MG63 (cell line): ENCODE results near the gene MAT2A. TPM values are rescaled to one million over a fixed set of nuclear protein-coding genes. Genes with fewer than 3 reads are reported as not detected.
A peak's percentile ranks its signal among the peaks of the same experiment; 100 is the strongest.
"Not testable (repeated sequence)": the region's sequence is repeated elsewhere in the genome, so short reads cannot be mapped to it uniquely, and the experiment has no call there.

Experiments used
- DNase-seq: peaks from one replicate; pipeline ENCODE4 v3.0.0-alpha.2; 2020
- H3K27me3 ChIP-seq: fragments of 250-450 bp; sonication (Bioruptor Pico); 2 replicates; pipeline ENCODE4 v1.5.1; 2020; ENCODE audit warnings: mild to moderate bottlenecking, moderate library complexity
- H3K36me3 ChIP-seq: fragments of 250-450 bp; sonication (Bioruptor Pico); 2 replicates; pipeline ENCODE4 v1.5.1; 2020; ENCODE audit warnings: mild to moderate bottlenecking, moderate library complexity
- H3K4me3 ChIP-seq: fragments of 250-450 bp; sonication (Bioruptor Pico); 2 replicates; pipeline ENCODE4 v1.5.1; 2020; ENCODE audit warnings: mild to moderate bottlenecking, moderate library complexity
- H3K9me3 ChIP-seq: fragments of 250-450 bp; sonication (Bioruptor Pico); 2 replicates; pipeline ENCODE4 v1.5.1; 2020; ENCODE audit warnings: mild to moderate bottlenecking, moderate library complexity
- total RNA-seq: library from RNA; depleted of rRNA; stranded (reverse); fragments of >200 nt; shearing (Covaris generic); gene quantifications from 2 replicates; pipeline ENCODE4 v1.2.3, GENCODE V29; 2014; ENCODE audit warnings: low replicate concordance

MAT2A gene
- total RNA-seq, 1 experiment from 2014 or later, result 116 TPM

DNA sequence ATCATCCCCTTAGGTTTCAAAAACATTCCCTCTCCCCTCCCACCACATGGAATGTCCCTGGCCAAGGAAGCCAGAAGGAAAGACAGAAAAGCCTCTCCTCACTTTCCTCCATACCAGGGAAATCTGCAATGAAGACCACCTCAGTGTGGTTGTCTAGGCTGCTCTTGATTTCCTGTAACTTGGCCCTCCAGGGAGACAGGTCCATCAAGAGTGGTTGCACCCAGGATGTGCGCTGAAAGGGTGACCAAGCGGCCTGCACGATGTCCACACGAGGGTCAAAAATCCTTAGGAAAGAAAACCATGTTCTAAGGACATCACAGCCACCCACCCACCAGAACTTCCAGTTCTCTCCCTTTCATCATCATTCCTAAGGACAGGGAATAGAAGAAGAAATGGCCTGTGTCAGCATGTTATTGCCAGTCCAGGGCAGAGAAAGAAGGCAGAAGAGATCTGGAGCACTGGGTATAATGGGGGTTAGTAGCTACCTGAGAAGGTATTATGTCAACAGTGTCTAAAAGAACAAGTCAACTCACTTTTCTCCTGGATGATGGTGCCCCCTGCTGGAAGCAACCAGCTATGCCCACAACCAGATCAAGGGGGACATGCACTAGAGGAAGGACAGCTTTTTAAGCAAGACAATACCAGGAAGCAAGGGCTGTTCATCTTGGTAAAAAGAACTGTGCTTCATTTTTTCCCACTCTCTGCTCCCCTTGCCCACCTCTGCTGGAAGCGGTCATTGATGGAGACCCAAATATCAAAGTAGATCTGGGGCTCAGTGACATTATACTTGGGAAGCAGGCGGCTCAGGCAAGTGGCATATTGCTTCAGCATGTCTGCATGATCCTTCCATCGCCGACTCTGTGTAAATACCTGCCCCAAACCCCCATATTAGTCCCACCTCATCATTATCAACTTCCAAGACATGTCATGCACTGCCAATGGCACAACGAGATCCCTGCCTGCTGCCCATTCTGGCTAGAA, 13.0 kb downstream of the MAT2A start:
- peaks cover 54% of the 10 kb centered on the region for H3K36me3 ChIP-seq
- no peak overlapping the region for H3K4me3 ChIP-seq
- no peaks in the 10 kb centered on the region for H3K9me3 ChIP-seq
- H3K27me3 ChIP-seq, result no peaks in the 10 kb centered on the region
- peak; percentile 41 for DNase-seq

DNA sequence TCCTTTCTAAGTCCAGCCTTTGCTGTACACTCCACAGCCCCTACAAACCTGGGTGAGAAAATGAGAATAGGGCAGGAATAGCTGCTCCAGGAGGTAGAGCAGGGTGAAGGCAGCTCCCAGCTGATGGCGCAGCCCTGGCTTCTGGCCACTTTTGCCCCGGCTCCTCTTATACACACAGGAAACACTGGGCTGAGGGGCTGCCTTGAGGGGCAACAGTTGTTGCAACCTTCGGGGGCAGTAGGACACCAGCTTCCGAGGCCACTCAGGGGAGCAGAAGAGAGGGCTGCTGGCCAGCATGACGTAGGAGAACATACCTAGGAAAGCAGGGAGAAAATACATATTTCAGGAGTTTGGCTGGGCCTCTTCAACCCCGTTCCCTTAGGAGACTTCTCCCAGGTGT, 14.2 kb downstream of the MAT2A start:
- H3K36me3 ChIP-seq, result peaks cover 59% of the 10 kb centered on the region
- no peak for DNase-seq
- no peak overlapping the region for H3K4me3 ChIP-seq
- no peaks in the 10 kb centered on the region for H3K9me3 ChIP-seq
- no peaks in the 10 kb centered on the region for H3K27me3 ChIP-seq

DNA sequence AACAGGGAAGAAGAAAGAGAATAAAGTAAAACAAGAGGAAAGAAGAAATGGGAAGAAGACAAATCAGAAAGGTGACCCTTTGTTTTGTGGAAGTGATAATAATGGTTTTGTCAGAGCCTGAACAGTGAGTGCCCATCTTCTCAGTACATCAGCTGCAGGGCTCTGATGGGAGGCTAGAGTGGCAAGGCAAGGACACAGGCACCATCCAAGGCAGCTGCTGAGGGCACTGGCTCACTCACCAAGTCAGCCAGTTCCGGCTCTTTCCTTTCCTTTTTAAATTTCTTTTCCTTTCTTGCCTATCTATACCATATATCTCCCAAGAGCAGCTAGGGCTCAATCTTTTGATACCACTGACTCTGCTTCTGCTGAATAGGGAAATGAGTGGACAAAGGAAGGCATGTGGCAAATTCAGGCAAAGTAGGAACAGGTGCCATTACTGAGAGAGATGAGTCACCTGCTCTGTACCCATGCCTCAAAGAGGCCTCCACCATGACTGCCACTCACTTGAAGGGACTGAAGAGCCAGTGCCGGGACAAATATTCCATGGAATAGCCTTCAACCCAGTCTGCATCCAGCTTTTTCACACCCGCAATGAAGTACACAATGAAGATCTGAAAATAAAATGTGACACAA, 16.1 kb downstream of the MAT2A start:
- Histone ChIP-seq H3K4me3 (no peak overlapping the region), H3K27me3 (no peaks in the 10 kb centered on the region), H3K9me3 (no peaks in the 10 kb centered on the region), H3K36me3 (peaks cover 65% of the 10 kb centered on the region)
- no peak for DNase-seq

DNA sequence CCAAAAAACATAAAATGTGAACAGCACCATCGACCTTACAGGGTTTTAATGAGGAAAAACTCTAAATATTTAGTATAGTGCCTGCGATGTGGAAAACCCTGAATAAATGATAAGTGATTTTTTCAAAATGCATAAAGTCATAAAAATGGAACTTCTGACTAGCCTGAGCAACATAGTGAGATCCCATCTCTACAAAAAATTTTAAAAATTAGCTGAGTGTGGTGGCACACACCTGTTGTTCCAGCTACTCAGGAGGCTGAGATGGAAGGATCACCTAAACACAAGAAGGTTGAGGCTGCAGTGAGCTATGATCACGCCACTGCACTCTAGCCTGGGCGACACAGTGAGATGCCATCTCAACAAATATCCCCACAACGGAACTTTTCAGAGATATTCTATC, 18.2 kb downstream of the MAT2A start:
- Histone ChIP-seq H3K27me3 (no peaks in the 10 kb centered on the region), H3K4me3 (no peak overlapping the region), H3K9me3 (no peaks in the 10 kb centered on the region), H3K36me3 (peaks cover 45% of the 10 kb centered on the region)
- DNase-seq, result no peak

DNA sequence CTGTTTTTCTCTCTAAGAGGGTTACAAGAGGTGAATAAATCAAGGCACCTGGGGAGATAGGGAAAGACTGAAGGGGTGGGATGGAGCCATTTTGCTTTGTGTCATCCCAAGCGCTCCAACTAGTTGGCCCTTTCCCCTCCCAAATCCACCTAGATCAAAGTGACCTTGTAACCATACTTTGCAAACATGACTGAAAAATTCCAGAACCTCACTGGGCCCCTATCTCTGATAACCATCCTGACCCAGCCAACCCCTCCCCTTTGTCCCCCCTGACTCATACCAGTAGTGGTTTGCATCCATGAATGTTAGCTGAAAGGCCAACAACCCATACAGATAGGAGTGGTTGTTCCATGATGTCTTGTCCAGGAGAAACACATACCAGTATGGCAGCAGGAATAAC, 19.2 kb downstream of the MAT2A start:
- Histone ChIP-seq H3K27me3 (no peaks in the 10 kb centered on the region), H3K4me3 (no peak overlapping the region), H3K36me3 (peaks cover 37% of the 10 kb centered on the region), H3K9me3 (no peaks in the 10 kb centered on the region)
- DNase-seq, result no peak

DNA sequence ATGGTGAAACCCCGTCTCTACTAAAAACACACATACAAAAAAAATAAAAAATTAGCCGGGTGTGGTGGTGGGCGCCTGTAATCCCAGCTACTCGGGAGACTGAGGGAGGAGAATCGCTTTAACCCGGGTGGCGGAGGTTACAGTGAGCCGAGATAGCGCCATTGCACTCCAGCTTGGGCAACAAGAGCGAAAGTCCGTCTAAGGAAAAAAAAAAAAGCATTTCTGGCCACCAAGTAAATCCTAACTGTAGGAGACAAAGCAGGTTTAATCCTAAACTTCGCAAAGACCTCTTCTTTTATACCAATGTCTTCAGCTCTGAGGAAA, 21.4 kb downstream of the MAT2A start:
- H3K27me3 ChIP-seq, H3K9me3 ChIP-seq: not testable (repeated sequence)
- peaks cover 24% of the 10 kb centered on the region for H3K36me3 ChIP-seq

GRCh38 chr2:85560812-85561279, 21.9 kb downstream of the MAT2A start:
- DNase-seq, result no peak
- Histone ChIP-seq H3K27me3 (no peaks in the 10 kb centered on the region), H3K36me3 (peaks cover 21% of the 10 kb centered on the region), H3K4me3 (peak overlapping the region; percentile 76), H3K9me3 (no peaks in the 10 kb centered on the region)

More for the DNA sequence above, 21.4 kb downstream of the MAT2A start:
- peak overlapping the region; percentile 76 for H3K4me3 ChIP-seq
- DNase-seq, result not testable (repeated sequence)

DNA sequence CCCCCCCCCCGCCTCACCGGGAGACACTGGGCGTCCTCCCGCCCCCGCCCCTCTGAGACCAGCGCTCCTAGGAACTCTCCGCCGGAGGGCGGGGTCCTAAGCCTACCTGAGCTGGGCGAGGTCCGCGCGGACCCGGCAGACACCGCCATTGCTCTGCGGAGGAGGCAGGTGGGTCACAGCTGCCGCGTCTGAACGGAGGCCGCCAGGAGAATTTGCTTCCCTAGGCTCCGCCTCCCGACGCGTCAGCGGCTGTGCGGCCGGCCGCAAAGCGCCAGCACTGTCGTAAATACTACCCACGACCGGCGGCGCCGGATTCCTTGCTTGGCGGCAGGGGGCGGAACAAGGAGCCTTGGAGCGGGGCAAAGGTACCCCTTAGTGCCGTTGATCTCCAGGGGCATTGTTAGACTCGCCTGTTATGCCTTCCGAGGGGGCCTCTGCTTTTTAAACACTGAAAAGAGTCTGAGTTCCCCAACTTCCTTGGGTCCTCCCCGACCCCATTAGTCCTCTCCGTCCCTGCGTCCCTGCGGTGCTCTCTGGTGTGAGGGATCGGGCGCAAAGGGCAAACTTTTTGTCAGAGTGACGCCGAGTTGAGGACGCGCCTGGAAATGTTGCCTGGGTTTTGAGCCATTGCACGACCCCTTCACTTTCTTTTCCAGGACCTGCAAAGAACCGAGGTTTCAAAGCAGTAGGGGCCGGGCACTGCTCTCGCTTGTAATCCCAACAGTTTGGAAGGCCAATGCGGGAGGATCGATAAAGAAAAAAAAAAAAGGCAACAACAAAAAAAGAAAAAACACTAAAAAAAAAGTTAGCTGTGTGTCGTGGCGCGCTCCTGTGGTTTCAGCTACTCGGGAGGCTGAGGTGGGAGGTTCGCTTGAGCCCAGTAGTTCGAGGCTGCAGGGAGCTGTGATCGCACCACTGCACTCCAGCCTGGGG, 22.6 kb downstream of the MAT2A start, which contains the start of gene GGCX:
Gene GGCX (minus strand): TSS at position 214 of the 933 bp plus-strand sequence. CDS start 65 bp downstream, at position 149.
- H3K4me3 ChIP-seq, result peak within 1 kb of the TSS; percentile 76
- DNase-seq, result peak; percentile 94
- H3K9me3 ChIP-seq, result no peaks in the 10 kb centered on the region
- H3K36me3 ChIP-seq, result peaks cover 17% of the 10 kb centered on the region
- H3K27me3 ChIP-seq, result no peaks in the 10 kb centered on the region

- Histone ChIP-seq H3K36me3 (peaks cover under 1% of the 10 kb centered on the region), H3K27me3 (no peaks in the 10 kb centered on the region), H3K9me3 (no peaks in the 10 kb centered on the region), H3K4me3 (no peak overlapping the region)
- no peak for DNase-seq
Measured at GRCh38 chr2:85564144-85564563, 25.2 kb downstream of the MAT2A start.

GRCh38 chr2:85566265-85566664, 27.3 kb downstream of the MAT2A start:
- DNase-seq, result no peak
- Histone ChIP-seq H3K27me3 (peaks cover 2% of the 10 kb centered on the region; the same call in 1 of the 2 replicates), H3K4me3 (no peak overlapping the region), H3K36me3 (no peaks in the 10 kb centered on the region), H3K9me3 (no peaks in the 10 kb centered on the region)

DNA sequence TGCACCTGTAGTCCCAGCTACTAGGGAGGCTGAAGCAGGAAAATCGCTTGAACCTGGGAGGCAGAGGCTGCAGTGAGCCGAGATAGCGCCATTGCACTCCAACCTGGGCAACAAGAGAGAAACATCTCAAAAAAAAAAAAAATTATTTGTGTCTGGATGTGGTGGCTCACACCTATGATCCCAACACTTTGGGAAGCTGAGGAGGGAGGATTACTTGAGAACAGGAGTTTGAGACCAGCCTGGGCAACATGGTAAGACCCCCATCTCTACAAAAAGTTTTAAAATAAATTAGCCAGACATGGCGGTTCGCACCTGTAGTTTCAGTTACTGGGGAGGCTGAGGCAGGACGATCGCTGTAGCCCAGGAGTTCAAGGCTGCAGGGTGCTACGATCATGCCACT, 36.8 kb downstream of the MAT2A start:
- DNase-seq, result no peak

GRCh38 chr2:85577063-85577385, 38.1 kb downstream of the MAT2A start:
- no peaks in the 10 kb centered on the region for H3K27me3 ChIP-seq
- no peaks in the 10 kb centered on the region for H3K36me3 ChIP-seq
- DNase-seq, result no peak
- no peaks in the 10 kb centered on the region for H3K9me3 ChIP-seq
- no peak overlapping the region for H3K4me3 ChIP-seq

More for the DNA sequence above, 36.8 kb downstream of the MAT2A start:
- no peaks in the 10 kb centered on the region for H3K27me3 ChIP-seq
- no peak overlapping the region for H3K4me3 ChIP-seq
- no peaks in the 10 kb centered on the region for H3K9me3 ChIP-seq
- H3K36me3 ChIP-seq, result no peaks in the 10 kb centered on the region

DNA sequence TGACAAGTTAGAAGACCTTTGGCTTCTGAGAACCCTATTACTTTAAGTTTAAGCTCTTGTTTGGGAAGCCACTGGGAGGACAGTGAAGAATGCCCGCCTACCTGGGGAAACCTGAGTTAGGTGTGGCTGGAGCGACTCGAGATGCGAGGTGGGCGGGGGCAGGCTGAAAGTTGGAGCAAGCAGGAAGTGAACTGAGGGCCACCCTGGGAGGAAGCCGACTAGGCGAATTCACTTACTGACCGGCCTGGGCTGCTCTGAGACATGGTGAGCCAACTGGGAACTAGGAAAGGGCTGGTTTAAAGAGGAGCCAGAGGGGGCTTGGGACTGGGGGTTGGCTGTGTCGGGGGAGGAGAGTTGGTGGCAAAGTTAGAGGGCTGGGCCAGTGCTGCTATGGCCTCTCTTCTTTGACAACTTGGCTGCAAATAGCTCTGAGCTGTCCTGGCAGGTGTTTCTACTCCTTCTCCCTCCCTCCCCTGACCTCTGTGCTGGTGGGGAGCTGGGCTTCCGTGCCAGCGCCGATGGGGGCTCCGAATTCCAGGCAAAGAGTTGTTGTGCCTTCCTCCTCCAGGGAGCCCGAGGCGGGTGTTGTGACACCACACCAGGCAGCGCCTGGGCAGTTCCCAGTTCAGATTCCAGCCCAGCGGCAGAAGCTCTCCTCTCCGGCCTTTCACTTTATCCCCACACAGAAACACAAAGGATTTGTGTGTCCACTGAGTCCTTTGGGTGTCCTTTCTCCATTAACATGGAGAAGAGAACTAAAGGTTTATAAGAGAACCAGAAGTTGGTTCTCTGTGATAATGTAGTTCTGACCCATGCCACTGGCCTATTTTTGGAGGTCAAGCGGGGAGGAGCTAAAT, 38.6 kb downstream of the MAT2A start, which contains the start of gene VAMP8:
Gene VAMP8 (plus strand): TSS at position 201 of the 857 bp plus-strand sequence. CDS start 61 bp downstream, at position 262.
- DNase-seq, result no peak

GRCh38 chr2:85578243-85579180, 39.5 kb downstream of the MAT2A start:
- Histone ChIP-seq H3K27me3 (no peaks in the 10 kb centered on the region), H3K9me3 (no peaks in the 10 kb centered on the region), H3K4me3 (no peak overlapping the region), H3K36me3 (no peaks in the 10 kb centered on the region)
- no peak for DNase-seq

More for the DNA sequence above, 38.6 kb downstream of the MAT2A start, which contains the start of gene VAMP8:
- no peaks in the 10 kb centered on the region for H3K27me3 ChIP-seq
- no peaks in the 10 kb centered on the region for H3K36me3 ChIP-seq
- H3K4me3 ChIP-seq, result no peak within 1 kb of the TSS
- no peaks in the 10 kb centered on the region for H3K9me3 ChIP-seq
